HPDE6-E6E7 (cell line): ENCODE data around the gene SUDS3.

Source experiments
- DNase-seq: peaks from one replicate; pipeline ENCODE4 v3.0.0; 2011; ENCODE audit warnings: missing footprints; ENCODE audit errors: extremely low spot score

SUDS3 gene

GRCh38 chr12:118447181-118447580, 70.8 kb downstream of the SUDS3 start:
- DNase-seq = no peak

GRCh38 chr12:118448341-118448740, 72.0 kb downstream of the SUDS3 start:
- DNase-seq = no peak

- no peak for DNase-seq
Observed at GRCh38 chr12:118455327-118455726, 79.0 kb downstream of the SUDS3 start.

- DNase-seq = no peak
Observed at GRCh38 chr12:118456741-118457140, 80.4 kb downstream of the SUDS3 start.

- no peak for DNase-seq
Observed at GRCh38 chr12:118459110-118459509, 82.8 kb downstream of the SUDS3 start.

- no peak for DNase-seq
Observed at GRCh38 chr12:118463677-118464076, 87.3 kb downstream of the SUDS3 start.

- no peak for DNase-seq
Observed at GRCh38 chr12:118465706-118466105, 89.4 kb downstream of the SUDS3 start.
